CD4-positive, alpha-beta T cell (primary cell): ENCODE data around the gene CAP2. TPM values are rescaled to one million over a fixed set of nuclear protein-coding genes. Genes with fewer than 3 reads are reported as not detected.

ENCODE experiments used
- ATAC-seq: fragments of 200-7000 bp; cut with Tn5 transposase; one replicate; pipeline ENCODE4 v1.10.0; 2022; ENCODE audit warnings: mild to moderate bottlenecking; ENCODE audit not compliant: poor library complexity
- CTCF ChIA-PET: fragments of 350-600 bp; sonication (Branson Sonifier 250); formaldehyde crosslinking; loops from one replicate; lab custom pipeline; 2021; ENCODE audit warnings: antibody characterized with exemption, inconsistent platforms; lab: Charles Lee
- POLR2A ChIA-PET: fragments of 350-600 bp; sonication (Branson Sonifier 250); formaldehyde crosslinking; loops from one replicate; lab custom pipeline; 2021; ENCODE audit warnings: antibody characterized with exemption, inconsistent platforms; lab: Charles Lee
- DNase-seq, 14 experiments: peaks; one replicate each; pipeline ENCODE4 v3.0.0-alpha.2; 2013 to 2020; ENCODE audit warnings: mixed read lengths in 2 of 14
- H3K27ac ChIP-seq, 2 donors: one replicate each; pipeline versions ENCODE4 v1.5.1 to v1.7.0; 2013; ENCODE audit warnings: low read length in 2 of 2, low read depth in 1 of 2, mild to moderate bottlenecking in 1 of 2
- H3K27me3 ChIP-seq, 2 experiments: 1 replicate in 1 of 2; 2 replicates in 1 of 2; pipeline versions ENCODE4 v1.6.1 to v1.7.0; 2013; ENCODE audit warnings: low read length in 2 of 2, control low read depth in 1 of 2, mild to moderate bottlenecking in 1 of 2, moderate library complexity in 1 of 2; ENCODE audit not compliant: insufficient read depth in 2 of 2, control insufficient read depth in 1 of 2
- H3K36me3 ChIP-seq: one replicate; pipeline ENCODE4 v1.6.1; 2013; ENCODE audit warnings: low read length, control low read depth; ENCODE audit not compliant: insufficient read depth
- H3K4me1 ChIP-seq: one replicate; pipeline ENCODE4 v1.6.1; 2013; ENCODE audit warnings: low read length, control low read depth; ENCODE audit not compliant: insufficient read depth
- H3K4me3 ChIP-seq: one replicate; pipeline ENCODE4 v1.5.1; 2013; ENCODE audit warnings: mild to moderate bottlenecking, low read length, moderate library complexity
- H3K9me3 ChIP-seq, 2 experiments: 1 replicate in 1 of 2; 2 replicates in 1 of 2; pipeline versions ENCODE4 v1.6.1 to v1.7.0; 2013; ENCODE audit warnings: low read length in 2 of 2, mild to moderate bottlenecking in 2 of 2, control low read depth in 1 of 2, moderate library complexity in 1 of 2; ENCODE audit not compliant: control insufficient read depth in 1 of 2, insufficient read depth in 1 of 2
- H3K27ac Mint-ChIP-seq: one replicate; pipeline ENCODE4 v1.8.0; 2020; ENCODE audit warnings: mixed read lengths
- H3K27me3 Mint-ChIP-seq: one replicate; pipeline ENCODE4 v1.8.0; 2021; ENCODE audit warnings: mixed read lengths
- H3K36me3 Mint-ChIP-seq: one replicate; pipeline ENCODE4 v1.8.0; 2021; ENCODE audit warnings: low read depth, mixed read lengths
- H3K4me1 Mint-ChIP-seq: one replicate; pipeline ENCODE4 v1.8.0; 2021; ENCODE audit warnings: low read depth, mixed read lengths
- H3K4me3 Mint-ChIP-seq: one replicate; pipeline ENCODE4 v1.8.0; 2020; ENCODE audit warnings: mild to moderate bottlenecking, mixed read lengths
- H3K9me3 Mint-ChIP-seq: one replicate; pipeline ENCODE4 v1.8.0; 2020; ENCODE audit warnings: mixed read lengths
- CTCF ChIP-seq: fragments of 200-600 bp; IDR thresholded peaks from one replicate; pipeline ENCODE4 v1.8.0; 2022; ENCODE audit warnings: antibody characterized with exemption, mild to moderate bottlenecking
- intact Hi-C, 2 experiments: fragments of 100-400 bp; cut with DNase I in 1 of 2; cut with micrococcal nuclease in 1 of 2; formaldehyde crosslinking; loops; one replicate each; pipeline versions ENCODE4 v1.15.1 to v1.9.0; 2023 to 2025; cut with DNase I, micrococcal nuclease
- total RNA-seq, 174 experiments: library from RNA in 2 of 174; stranded (reverse) in 2 of 174; gene quantifications; one replicate each; pipeline ENCODE4 v1.2.3 and lab custom pipeline; 2021 to 2026

CAP2 gene
- total RNA-seq, 2 experiments from 2014 or later = not detected

GRCh38 chr6:17551383-17551958 is 158.1 kb downstream of the CAP2 start:
- H3K4me1 Mint-ChIP-seq = no peaks in the 10 kb centered on the region
- H3K27me3 ChIP-seq = no peaks in the 10 kb centered on the region
- no peak for TF ChIP-seq CTCF
- H3K36me3 Mint-ChIP-seq = no peaks in the 10 kb centered on the region
- DNase-seq (no peak), ATAC-seq (no peak)
- ChIA-PET POLR2A (no interaction called here), CTCF (interaction anchor here (0.6 kb wide), 1 partner anchor 1008 kb away, joined by 3 read pairs; no protein-coding TSS in a partner anchor)
- no peak overlapping the region for H3K27ac Mint-ChIP-seq
- no peaks in the 10 kb centered on the region for H3K9me3 ChIP-seq
- H3K9me3 Mint-ChIP-seq = no peaks in the 10 kb centered on the region
- no peak overlapping the region for H3K27ac ChIP-seq
- no peak overlapping the region for H3K4me3 ChIP-seq
- no peak overlapping the region for H3K4me3 Mint-ChIP-seq
- no peaks in the 10 kb centered on the region for H3K36me3 ChIP-seq
- intact Hi-C loops = no loop called here
- H3K27me3 Mint-ChIP-seq = peaks cover 15% of the 10 kb centered on the region
- H3K4me1 ChIP-seq = no peaks in the 10 kb centered on the region

DNA sequence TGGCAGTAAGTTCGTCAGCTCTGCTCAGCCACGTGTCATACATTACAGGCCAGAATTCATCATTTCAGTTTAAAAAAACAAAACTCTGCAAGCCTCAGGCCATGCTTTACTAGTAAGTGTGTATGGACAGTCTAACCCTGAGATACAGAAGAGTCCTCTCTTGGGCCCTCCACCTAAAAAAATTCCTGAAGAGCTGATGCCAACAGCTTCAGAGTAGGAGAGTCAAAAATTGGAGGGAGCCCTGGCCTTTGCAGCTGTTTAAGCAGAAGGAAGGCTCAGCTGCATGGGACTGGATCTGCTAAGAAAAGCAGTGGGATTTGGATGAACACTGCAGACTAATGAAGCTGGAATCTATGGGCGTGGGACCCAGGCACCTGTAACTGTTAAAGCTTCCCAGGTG is 159.5 kb downstream of the CAP2 start:
- intact Hi-C loops = no loop called here
- Histone ChIP-seq H3K36me3 (no peaks in the 10 kb centered on the region), H3K27ac (no peak overlapping the region), H3K4me1 (no peaks in the 10 kb centered on the region), H3K4me3 (no peak overlapping the region), H3K9me3 (no peaks in the 10 kb centered on the region), H3K27me3 (no peaks in the 10 kb centered on the region)
- no peak overlapping the region for H3K27ac Mint-ChIP-seq
- H3K4me1 Mint-ChIP-seq = no peaks in the 10 kb centered on the region
- no peak overlapping the region for H3K4me3 Mint-ChIP-seq
- H3K27me3 Mint-ChIP-seq = peaks cover 17% of the 10 kb centered on the region
- no peak for DNase-seq
- TF ChIP-seq CTCF = no peak
- H3K9me3 Mint-ChIP-seq = no peaks in the 10 kb centered on the region
- ChIA-PET CTCF (no interaction called here), POLR2A (interaction anchor here (0.7 kb wide), 1 partner anchor 1678 kb away, joined by 3 read pairs; no protein-coding TSS in a partner anchor)
- H3K36me3 Mint-ChIP-seq = no peaks in the 10 kb centered on the region
- no peak for ATAC-seq

DNA sequence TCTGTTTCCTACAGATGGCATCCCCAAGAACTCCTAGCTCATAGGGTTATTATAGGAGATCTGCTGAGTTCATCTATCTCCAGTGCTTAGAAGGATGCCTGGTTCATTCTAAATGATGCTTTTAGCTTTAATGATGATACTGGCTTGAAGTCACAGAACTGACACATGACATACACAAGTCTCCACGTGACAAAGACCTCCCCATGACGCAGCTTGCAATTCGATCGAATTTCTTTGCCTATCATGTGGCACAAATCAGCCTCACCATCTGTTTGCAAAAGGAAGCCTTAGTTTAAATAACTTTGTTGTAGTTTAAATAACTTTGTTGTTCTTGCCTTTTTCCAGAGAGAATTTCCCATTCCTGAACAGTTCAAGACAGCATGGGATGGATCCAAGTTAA is 162.6 kb downstream of the CAP2 start:
- intact Hi-C loops = no loop called here
- H3K4me1 Mint-ChIP-seq = no peaks in the 10 kb centered on the region
- Histone ChIP-seq H3K9me3 (no peaks in the 10 kb centered on the region), H3K27ac (no peak overlapping the region), H3K4me1 (no peaks in the 10 kb centered on the region), H3K4me3 (no peak overlapping the region), H3K36me3 (no peaks in the 10 kb centered on the region), H3K27me3 (no peaks in the 10 kb centered on the region)
- ATAC-seq (no peak), DNase-seq (no peak)
- ChIA-PET CTCF (no interaction called here), POLR2A (no interaction called here)
- no peak overlapping the region for H3K4me3 Mint-ChIP-seq
- peaks cover 17% of the 10 kb centered on the region for H3K27me3 Mint-ChIP-seq
- no peak for TF ChIP-seq CTCF
- H3K36me3 Mint-ChIP-seq = no peaks in the 10 kb centered on the region
- no peak overlapping the region for H3K27ac Mint-ChIP-seq
- no peaks in the 10 kb centered on the region for H3K9me3 Mint-ChIP-seq
